ENCODE data around the gene ITIH5. TPM values are rescaled to one million over a fixed set of nuclear protein-coding genes. Genes with fewer than 3 reads are reported as not detected.

ITIH5 gene
- total RNA-seq, 1 donor from 2014 or later = 4.0 TPM

GRCh38 chr10:7512487-7512886 lies 154.3 kb downstream of the ITIH5 start:
- no peaks in the 10 kb centered on the region for H3K4me1 ChIP-seq (ENCODE audit: insufficient read depth, low read length)
- peaks cover 8% of the 10 kb centered on the region for H3K27me3 ChIP-seq (ENCODE audit: insufficient read depth, low read length)
- H3K4me2 ChIP-seq (ENCODE audit: low read length) = no peak overlapping the region
- no peaks in the 10 kb centered on the region for H4K20me1 ChIP-seq (ENCODE audit: insufficient read depth, low read length)
- Mint-ChIP-seq H3K4me3 (ENCODE audit: unreplicated experiment) (no peak overlapping the region), H3K36me3 (ENCODE audit: low read depth, unreplicated experiment) (no peaks in the 10 kb centered on the region), H3K27ac (ENCODE audit: unreplicated experiment) (no peak overlapping the region), H3K9me3 (ENCODE audit: unreplicated experiment) (peaks cover 12% of the 10 kb centered on the region), H3K4me1 (ENCODE audit: low read depth, unreplicated experiment) (no peaks in the 10 kb centered on the region), H3K27me3 (ENCODE audit: low read depth, unreplicated experiment) (peaks cover 9% of the 10 kb centered on the region)
- FAIRE-seq (no peak), DNase-seq (ENCODE audit: low read depth) (no peak)
- H3K27ac ChIP-seq (ENCODE audit: low read depth, low read length) = no peak overlapping the region
- no peak overlapping the region for H3K4me3 ChIP-seq (ENCODE audit: insufficient read depth, low read depth, low read length)
- H3K36me3 ChIP-seq (ENCODE audit: insufficient read depth, low read length) = no peaks in the 10 kb centered on the region
- H3K79me2 ChIP-seq (ENCODE audit: insufficient read depth, low read length) = no peaks in the 10 kb centered on the region
- no peak overlapping the region for H3K9ac ChIP-seq (ENCODE audit: low read length)
- no peaks in the 10 kb centered on the region for H3K9me3 ChIP-seq (ENCODE audit: insufficient read depth, low read depth, low read length)
- H2AFZ ChIP-seq (ENCODE audit: low read depth, low read length) = peak overlapping the region; percentile 26
- TF ChIP-seq EZH2 (IDR thresholded peaks at IDR 0.05; ENCODE audit: insufficient read depth, low read length) (no peak), CTCF (IDR thresholded peaks at IDR 0.05; ENCODE audit: insufficient read depth, low read depth, low read length) (no peak)

DNA sequence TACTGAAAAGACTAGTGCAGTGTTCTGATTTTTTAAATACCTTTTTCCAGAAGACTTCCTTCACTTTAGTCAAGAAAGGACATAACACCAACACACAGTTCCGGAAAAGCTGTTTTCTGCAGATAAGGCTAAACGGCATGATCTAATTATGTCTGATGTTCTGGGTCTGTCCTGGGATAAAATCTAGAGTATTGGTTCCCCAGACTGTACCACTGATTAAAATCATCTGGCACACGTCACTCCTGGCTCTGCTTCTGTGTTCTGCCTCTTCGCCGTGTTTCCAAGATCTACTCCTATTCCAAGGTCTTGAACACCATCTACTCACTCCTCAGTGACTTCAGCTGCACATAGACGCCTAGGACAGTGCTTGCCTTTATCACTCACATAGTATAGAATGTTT lies 155.2 kb downstream of the ITIH5 start:
- Histone ChIP-seq H3K9me3 (ENCODE audit: insufficient read depth, low read depth, low read length) (no peaks in the 10 kb centered on the region), H3K4me2 (ENCODE audit: low read length) (no peak overlapping the region), H3K27ac (ENCODE audit: low read depth, low read length) (no peak overlapping the region), H3K27me3 (ENCODE audit: insufficient read depth, low read length) (peaks cover 8% of the 10 kb centered on the region), H3K4me3 (ENCODE audit: insufficient read depth, low read depth, low read length) (no peak overlapping the region), H3K4me1 (ENCODE audit: insufficient read depth, low read length) (no peaks in the 10 kb centered on the region), H4K20me1 (ENCODE audit: insufficient read depth, low read length) (no peaks in the 10 kb centered on the region), H2AFZ (ENCODE audit: low read depth, low read length) (no peak overlapping the region), H3K79me2 (ENCODE audit: insufficient read depth, low read length) (no peaks in the 10 kb centered on the region), H3K9ac (ENCODE audit: low read length) (no peak overlapping the region), H3K36me3 (ENCODE audit: insufficient read depth, low read length) (no peaks in the 10 kb centered on the region)
- no peak overlapping the region for H3K27ac Mint-ChIP-seq (ENCODE audit: unreplicated experiment)
- no peak for FAIRE-seq
- no peaks in the 10 kb centered on the region for H3K4me1 Mint-ChIP-seq (ENCODE audit: low read depth, unreplicated experiment)
- no peak for TF ChIP-seq CTCF (IDR thresholded peaks at IDR 0.05; ENCODE audit: insufficient read depth, low read depth, low read length)
- TF ChIP-seq EZH2 (IDR thresholded peaks at IDR 0.05; ENCODE audit: insufficient read depth, low read length) = no peak
- peaks cover 13% of the 10 kb centered on the region for H3K9me3 Mint-ChIP-seq (ENCODE audit: unreplicated experiment)
- no peak for DNase-seq (ENCODE audit: low read depth)
- no peaks in the 10 kb centered on the region for H3K36me3 Mint-ChIP-seq (ENCODE audit: low read depth, unreplicated experiment)
- H3K4me3 Mint-ChIP-seq (ENCODE audit: unreplicated experiment) = no peak overlapping the region
- H3K27me3 Mint-ChIP-seq (ENCODE audit: low read depth, unreplicated experiment) = peaks cover 12% of the 10 kb centered on the region

Other genes starting within 250 kb of the ITIH5 start
- gene ITIH2, start 36.4 kb upstream of the ITIH5 start, total RNA-seq = not detected in 2 replicates
- gene KIN, start 121.0 kb upstream of the ITIH5 start, total RNA-seq = 14.1 and 18.0 TPM in 2 replicates
- 231 and 267 TPM in 2 replicates for gene ATP5F1C, start 121.2 kb upstream of the ITIH5 start, total RNA-seq
- 8.4 and 10.2 TPM in 2 replicates for gene TAF3, start 151.5 kb upstream of the ITIH5 start, total RNA-seq